Upper lobe of left lung (tissue), 6 donors: ENCODE results near the gene PSMG4. TPM values are rescaled to one million over a fixed set of nuclear protein-coding genes. Genes with fewer than 3 reads are reported as not detected.

Experiments used
- ATAC-seq, 2 donors: fragments of 200-7000 bp; cut with Tn5 transposase; one replicate each; pipeline ENCODE4 v1.9.1; 2022; ENCODE audit warnings: mild to moderate bottlenecking in 2 of 2, moderate library complexity in 2 of 2; ENCODE audit not compliant: low FRiP score in 2 of 2
- DNase-seq, 2 donors: peaks; one replicate each; pipeline ENCODE4 v3.0.0-alpha.2; 2019 to 2020
- H3K27ac ChIP-seq, 4 donors: fragments of 200-600 bp; sonication (generic); one replicate each; pipeline ENCODE4 v1.5.1; 2016 to 2019
- H3K27me3 ChIP-seq, 4 donors: fragments of 200-600 bp; sonication (generic); one replicate each; pipeline ENCODE4 v1.5.1; 2017 to 2019
- H3K36me3 ChIP-seq, 4 donors: fragments of 200-600 bp; sonication (generic); one replicate each; pipeline ENCODE4 v1.5.1; 2016 to 2019
- H3K4me1 ChIP-seq, 4 donors: fragments of 200-600 bp; sonication (generic); one replicate each; pipeline ENCODE4 v1.5.1; 2018 to 2019
- H3K4me3 ChIP-seq, 4 donors: fragments of 200-600 bp; sonication (generic); one replicate each; pipeline ENCODE4 v1.5.1; 2017 to 2019; ENCODE audit warnings: mild to moderate bottlenecking in 2 of 4, moderate library complexity in 1 of 4
- H3K9me3 ChIP-seq, 4 donors: fragments of 200-600 bp; sonication (generic); one replicate each; pipeline ENCODE4 v1.5.1; 2018 to 2019
- EP300 ChIP-seq, 4 donors: sonication (generic); formaldehyde crosslinking; IDR thresholded peaks; one replicate each; pipeline ENCODE4 v1.5.1; 2017; ENCODE audit warnings: antibody characterized with exemption in 4 of 4, control low read depth in 2 of 4
- POLR2A ChIP-seq, 4 donors: fragments of 450-650 bp; IDR thresholded peaks; one replicate each; pipeline ENCODE4 v1.5.1; 2016 to 2017; ENCODE audit warnings: antibody characterized with exemption in 4 of 4, mild to moderate bottlenecking in 2 of 4
- POLR2AphosphoS5 ChIP-seq, 2 donors: sonication (generic); formaldehyde crosslinking; IDR thresholded peaks; one replicate each; pipeline ENCODE4 v1.5.1; 2017; ENCODE audit warnings: antibody characterized with exemption in 2 of 2
- WGBS, 2 donors: methylation state at CpG; one replicate each; pipeline ENCODE4 v1.1.5; 2017 to 2018; 5-methylcytosine and 5-hydroxymethylcytosine counted together
- total RNA-seq, 6 donors: library from RNA; depleted of rRNA in 4 of 6; stranded (reverse); fragments of >200 nt in 4 of 6; gene quantifications; one replicate each; pipeline versions ENCODE4 v1.1.0 to v1.2.1, GENCODE V29; 2016 to 2021
- TF ChIP-seq, protein P1 (sequence below), 6 experiments: fragments of 450-650 bp in 4 of 6; fragments of 200-600 bp in 2 of 6; sonication (generic) in 2 of 6; IDR thresholded peaks; one replicate each; pipeline ENCODE4 v1.5.1; 2016 to 2019; ENCODE audit warnings: antibody characterized with exemption in 6 of 6
- donor health status: DM: no; HTN: no; CAD: no; lungs with moderate emphysema.
- donor health status: DM: no; HTN: yes; CAD: no; lungs with severe emphysema.

The PSMG4 gene
- total RNA-seq, 6 donors from 2014 or later = 17.0 to 24.5 (median 22.9) TPM

DNA sequence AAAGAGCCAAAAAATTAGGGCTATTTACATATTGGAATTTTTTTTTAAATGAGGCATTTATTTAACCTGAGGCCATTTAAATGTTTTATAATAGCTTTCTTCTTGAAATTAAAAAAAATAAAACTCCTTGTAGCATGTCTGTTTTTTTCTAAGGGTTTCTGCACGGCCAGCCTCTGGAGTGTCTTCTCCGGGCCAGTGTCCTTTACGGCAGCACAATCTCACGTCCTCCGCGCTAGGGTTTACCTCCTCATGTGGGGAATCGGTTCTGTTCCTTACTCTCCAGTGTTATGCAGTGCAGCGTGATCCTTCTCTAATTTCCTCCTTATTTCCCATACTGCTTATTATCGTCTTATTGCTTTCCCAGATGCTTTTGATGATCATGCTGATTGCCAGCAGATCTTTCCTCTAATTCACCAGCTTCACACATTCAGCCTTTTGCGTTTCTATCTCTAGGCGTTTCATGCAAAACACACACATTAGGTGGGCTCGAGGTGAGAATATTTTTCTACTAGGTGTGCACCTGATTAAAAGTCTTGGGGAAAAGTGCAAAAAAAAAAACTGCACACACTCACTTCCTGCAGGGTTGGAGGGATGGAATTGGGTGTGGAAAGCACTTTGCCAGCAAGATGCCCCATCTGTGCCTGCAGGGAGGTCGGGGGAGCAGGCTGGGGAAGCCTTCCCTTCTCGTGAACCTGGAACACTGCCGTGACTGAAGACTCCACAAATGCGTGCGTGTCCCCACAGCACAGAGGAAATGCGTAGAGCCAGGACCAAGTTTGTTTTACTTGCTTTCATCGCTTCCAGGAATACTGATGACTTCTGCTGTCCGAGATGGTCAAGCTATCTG lies 56.1 kb downstream of the PSMG4 start:
- H3K9me3 ChIP-seq = no peaks in the 10 kb centered on the region
- H3K4me1 ChIP-seq = peaks cover 0 to 11% (median 1%) of the 10 kb centered on the region in 4 donors
- DNase-seq = no peak
- H3K36me3 ChIP-seq = no peaks in the 10 kb centered on the region
- no peak overlapping the region for H3K4me3 ChIP-seq
- H3K27me3 ChIP-seq = no peaks in the 10 kb centered on the region
- ATAC-seq = no peak
- WGBS, 2 donors = 92 to 94% methylated on average over 20 of the region's 20 CpGs
- H3K27ac ChIP-seq = no peak overlapping the region
- no peak for TF ChIP-seq POLR2AphosphoS5 (IDR thresholded peaks at IDR 0.05)
- no peak for TF ChIP-seq EP300 (IDR thresholded peaks at IDR 0.05)
- TF ChIP-seq POLR2A (IDR thresholded peaks at IDR 0.05) = no peak
- TF ChIP-seq, protein P1, sequence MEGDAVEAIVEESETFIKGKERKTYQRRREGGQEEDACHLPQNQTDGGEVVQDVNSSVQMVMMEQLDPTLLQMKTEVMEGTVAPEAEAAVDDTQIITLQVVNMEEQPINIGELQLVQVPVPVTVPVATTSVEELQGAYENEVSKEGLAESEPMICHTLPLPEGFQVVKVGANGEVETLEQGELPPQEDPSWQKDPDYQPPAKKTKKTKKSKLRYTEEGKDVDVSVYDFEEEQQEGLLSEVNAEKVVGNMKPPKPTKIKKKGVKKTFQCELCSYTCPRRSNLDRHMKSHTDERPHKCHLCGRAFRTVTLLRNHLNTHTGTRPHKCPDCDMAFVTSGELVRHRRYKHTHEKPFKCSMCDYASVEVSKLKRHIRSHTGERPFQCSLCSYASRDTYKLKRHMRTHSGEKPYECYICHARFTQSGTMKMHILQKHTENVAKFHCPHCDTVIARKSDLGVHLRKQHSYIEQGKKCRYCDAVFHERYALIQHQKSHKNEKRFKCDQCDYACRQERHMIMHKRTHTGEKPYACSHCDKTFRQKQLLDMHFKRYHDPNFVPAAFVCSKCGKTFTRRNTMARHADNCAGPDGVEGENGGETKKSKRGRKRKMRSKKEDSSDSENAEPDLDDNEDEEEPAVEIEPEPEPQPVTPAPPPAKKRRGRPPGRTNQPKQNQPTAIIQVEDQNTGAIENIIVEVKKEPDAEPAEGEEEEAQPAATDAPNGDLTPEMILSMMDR (IDR thresholded peaks at IDR 0.05) = no peak

- no peak for DNase-seq
- Histone ChIP-seq H3K36me3 (no peaks in the 10 kb centered on the region), H3K4me1 (peaks cover 0 to 11% (median 1%) of the 10 kb centered on the region in 4 donors), H3K27ac (no peak overlapping the region), H3K27me3 (no peaks in the 10 kb centered on the region), H3K9me3 (no peaks in the 10 kb centered on the region), H3K4me3 (no peak overlapping the region)
- ATAC-seq = no peak
- no peak for TF ChIP-seq POLR2A (IDR thresholded peaks at IDR 0.05)
- TF ChIP-seq, protein P1 (IDR thresholded peaks at IDR 0.05) = no peak
- TF ChIP-seq POLR2AphosphoS5 (IDR thresholded peaks at IDR 0.05) = no peak
- no peak for TF ChIP-seq EP300 (IDR thresholded peaks at IDR 0.05)
- WGBS, 2 donors = 95 to 96% methylated on average over 8 of the region's 8 CpGs
These were observed 57.1 kb downstream of the PSMG4 start for GRCh38 chr6:3315841-3316240.

GRCh38 chr6:3316331-3316730 lies 57.6 kb downstream of the PSMG4 start:
- Histone ChIP-seq H3K4me1 (peaks cover 0 to 11% (median 1%) of the 10 kb centered on the region in 4 donors), H3K27me3 (no peaks in the 10 kb centered on the region), H3K36me3 (no peaks in the 10 kb centered on the region), H3K27ac (no peak overlapping the region), H3K4me3 (no peak overlapping the region), H3K9me3 (no peaks in the 10 kb centered on the region)
- TF ChIP-seq, protein P1 (IDR thresholded peaks at IDR 0.05) = no peak
- TF ChIP-seq POLR2A (IDR thresholded peaks at IDR 0.05) (no peak), POLR2AphosphoS5 (IDR thresholded peaks at IDR 0.05) (no peak), EP300 (IDR thresholded peaks at IDR 0.05) (no peak)
- WGBS, 2 donors = 90 to 91% methylated on average over 9 of the region's 9 CpGs
- DNase-seq (no peak), ATAC-seq (no peak)

DNA sequence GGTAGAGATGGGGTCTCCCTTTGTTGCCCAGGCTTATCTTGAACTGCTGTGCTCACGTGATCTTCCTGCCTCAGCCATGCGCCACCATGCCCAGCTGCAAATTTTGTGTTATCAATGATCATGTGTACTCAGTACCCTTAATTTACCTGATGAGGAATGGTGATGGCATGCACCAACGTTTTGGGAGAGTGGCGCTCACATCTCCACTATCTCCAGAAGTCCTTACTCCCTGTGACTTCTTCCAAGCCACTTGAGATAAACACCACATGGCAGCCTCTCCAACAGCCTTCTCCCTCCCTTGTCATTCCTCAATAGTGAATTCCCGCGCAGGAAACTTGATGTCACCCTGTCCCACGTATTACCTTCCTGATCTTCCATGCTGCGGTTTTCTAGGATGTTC lies 58.1 kb downstream of the PSMG4 start:
- ATAC-seq (no peak), DNase-seq (no peak)
- Histone ChIP-seq H3K4me3 (no peak overlapping the region), H3K36me3 (no peaks in the 10 kb centered on the region), H3K27ac (no peak overlapping the region), H3K9me3 (no peaks in the 10 kb centered on the region), H3K4me1 (peaks cover 0 to 11% (median 1%) of the 10 kb centered on the region in 4 donors), H3K27me3 (no peaks in the 10 kb centered on the region)
- WGBS, 2 donors = 85 to 86% methylated on average over 8 of the region's 8 CpGs
- TF ChIP-seq, protein P1 (IDR thresholded peaks at IDR 0.05) = no peak
- TF ChIP-seq EP300 (IDR thresholded peaks at IDR 0.05) = no peak
- no peak for TF ChIP-seq POLR2AphosphoS5 (IDR thresholded peaks at IDR 0.05)
- no peak for TF ChIP-seq POLR2A (IDR thresholded peaks at IDR 0.05)

Other genes with a start within 250 kb of the PSMG4 start
- 10 to 100 TPM; 20.6 to 35.6 (median 26.6) TPM for gene RIPK1, start 190.5 kb upstream of the PSMG4 start, total RNA-seq
- gene BPHL, start 140.2 kb upstream of the PSMG4 start, total RNA-seq = 10 to 100 TPM in 3 of 6 donors, 1 to 10 TPM in 3; 6.3 to 16.8 (median 11.2) TPM
- 10 to 100 TPM in 5 of 6 donors, 1 to 10 TPM in 1; 6.3 to 29.5 (median 15.1) TPM for gene TUBB2A, start 101.4 kb upstream of the PSMG4 start, total RNA-seq
- gene TUBB2B, start 31.3 kb upstream of the PSMG4 start, total RNA-seq = 1 to 10 TPM in 4 of 6 donors, under 1 TPM in 1, not detected in 1; 0.67 to 4.1 (median 1.7) TPM
- gene SLC22A23, start 198.1 kb downstream of the PSMG4 start, total RNA-seq = 10 to 100 TPM; 18.2 to 73.1 (median 28.3) TPM